Endothelial cell of umbilical vein (primary cell): ENCODE measurements around the gene FILIP1. TPM values are rescaled to one million over a fixed set of nuclear protein-coding genes. Genes with fewer than 3 reads are reported as not detected.

Experiments
- BruUV-seq: library from RNA; stranded (reverse); fragments of 400-500 nt; replicated peaks from 2 replicates; lab custom pipeline; 2021; lab: Mats Ljungman, UMichigan
- CTCF ChIA-PET: fragments of 300-600, 350-600 bp; sonication (Branson Sonifier 250); formaldehyde crosslinking; loops from one replicate; lab custom pipeline; 2021; ENCODE audit warnings: antibody characterized with exemption, inconsistent platforms; lab: Charles Lee
- POLR2A ChIA-PET: fragments of 300-600, 350-600 bp; sonication (Branson Sonifier 250); formaldehyde crosslinking; loops from one replicate; lab custom pipeline; 2021; ENCODE audit warnings: antibody characterized with exemption, inconsistent platforms; lab: Charles Lee
- DNase-seq: peaks from one replicate; pipeline ENCODE4 v3.0.0-alpha.2; 2011; ENCODE audit warnings: low read depth, low spot score
- FAIRE-seq: peaks from 2 replicates; lab custom pipeline; 2011; peaks lifted over from hg19 to GRCh38; lab: Jason Lieb, UNC
- H2AFZ ChIP-seq: 2 replicates; pipeline ENCODE4 v1.6.0; 2012; ENCODE audit warnings: low read depth, low read length, control low read depth, inconsistent platforms
- H3K27ac ChIP-seq: 2 replicates; pipeline ENCODE4 v1.5.1; 2011; ENCODE audit warnings: low read depth, mild to moderate bottlenecking, control low read depth, low read length, moderate library complexity; ENCODE audit not compliant: insufficient read depth
- H3K27me3 ChIP-seq, 2 experiments: 2 replicates each; pipeline versions ENCODE4 v1.6.0 to v1.6.1; 2011; ENCODE audit warnings: low read length in 2 of 2, mixed read lengths in 1 of 2; ENCODE audit not compliant: control insufficient read depth in 2 of 2, insufficient read depth in 2 of 2
- H3K36me3 ChIP-seq, 2 experiments: 2 replicates in 1 of 2; 3 replicates in 1 of 2; pipeline ENCODE4 v1.5.1; 2011; ENCODE audit warnings: low read length in 2 of 2, mild to moderate bottlenecking in 1 of 2, moderate library complexity in 1 of 2; ENCODE audit not compliant: control insufficient read depth in 2 of 2, insufficient read depth in 2 of 2; ENCODE audit errors: extremely low read depth in 1 of 2
- H3K4me1 ChIP-seq: 3 replicates; pipeline ENCODE4 v1.5.1; 2011; ENCODE audit warnings: mild to moderate bottlenecking, low read length; ENCODE audit not compliant: control insufficient read depth, insufficient read depth; ENCODE audit errors: extremely low read depth
- H3K4me2 ChIP-seq: 2 replicates; pipeline ENCODE4 v1.6.1; 2011; ENCODE audit warnings: low read length, control low read depth, mixed read lengths; ENCODE audit not compliant: insufficient read depth
- H3K4me3 ChIP-seq, 3 experiments: fragments of 200-600 bp in 1 of 3; sonication (generic), shearing (Covaris generic) in 1 of 3; replicated peaks in 1 of 3; 2 replicates each; pipeline ENCODE4 v1.5.1; 2011 to 2016; ENCODE audit warnings: control low read depth in 3 of 3, low read length in 3 of 3, mild to moderate bottlenecking in 2 of 3, inconsistent platforms in 1 of 3, low read depth in 1 of 3, moderate library complexity in 1 of 3; ENCODE audit not compliant: insufficient read depth in 1 of 3
- H3K79me2 ChIP-seq: 2 replicates; pipeline ENCODE4 v1.6.0; 2012; ENCODE audit warnings: low read length, inconsistent platforms; ENCODE audit not compliant: control insufficient read depth, insufficient read depth
- H3K9ac ChIP-seq: replicated peaks from 2 replicates; pipeline ENCODE3; 2011; ENCODE audit warnings: low read length, control low read depth; ENCODE audit not compliant: insufficient read depth; ENCODE audit errors: extremely low read depth
- H3K9me1 ChIP-seq: replicated peaks from 3 replicates; pipeline ENCODE4 v1.6.0; 2011; ENCODE audit warnings: mild to moderate bottlenecking, low read length; ENCODE audit not compliant: control insufficient read depth, insufficient read depth; ENCODE audit errors: extremely low read depth
- H3K9me3 ChIP-seq: replicated peaks from 2 replicates; pipeline ENCODE4 v1.5.1; 2012; ENCODE audit warnings: low read length, inconsistent platforms; ENCODE audit not compliant: control insufficient read depth, insufficient read depth
- H4K20me1 ChIP-seq: replicated peaks from 2 replicates; pipeline ENCODE3; 2011; ENCODE audit warnings: mild to moderate bottlenecking, low read length; ENCODE audit not compliant: control insufficient read depth, insufficient read depth; ENCODE audit errors: extremely low read depth
- CTCF ChIP-seq, 2 donors: IDR thresholded peaks; 1 replicate in 1 of 2; 2 replicates in 1 of 2; pipeline ENCODE4 v1.5.1; 2011; ENCODE audit warnings: low read length in 2 of 2, mild to moderate bottlenecking in 2 of 2, moderate library complexity in 2 of 2, control low read depth in 1 of 2, inconsistent platforms in 1 of 2, low read depth in 1 of 2; ENCODE audit not compliant: insufficient read depth in 1 of 2; ENCODE audit errors: extremely low read depth in 1 of 2
- FOS ChIP-seq: IDR thresholded peaks from 2 replicates; pipeline ENCODE4 v1.6.1; 2011; ENCODE audit warnings: mild to moderate bottlenecking, low read length, moderate library complexity, borderline replicate concordance; ENCODE audit not compliant: insufficient read depth
- GATA2 ChIP-seq: IDR thresholded peaks from 2 replicates; pipeline ENCODE4 v1.7.0; 2011; ENCODE audit warnings: low read depth, mild to moderate bottlenecking, moderate library complexity, mixed read lengths, low read length; ENCODE audit not compliant: insufficient read length, insufficient read depth
- JUN ChIP-seq: IDR thresholded peaks from 2 replicates; pipeline ENCODE4 v1.6.1; 2011; ENCODE audit warnings: borderline replicate concordance, low read depth; ENCODE audit not compliant: insufficient read length, insufficient read depth
- MAX ChIP-seq: IDR thresholded peaks from 2 replicates; pipeline ENCODE4 v1.6.1; 2011; ENCODE audit not compliant: insufficient read depth, insufficient read length
- POLR2A ChIP-seq: IDR thresholded peaks from 2 replicates; pipeline ENCODE4 v1.6.1; 2012; ENCODE audit warnings: low read depth, mild to moderate bottlenecking, control low read depth, low read length
- POLR2AphosphoS5 ChIP-seq: IDR thresholded peaks from 2 replicates; pipeline ENCODE4 v1.6.1; 2012; ENCODE audit warnings: low read depth, mild to moderate bottlenecking, control low read depth, low read length, moderate library complexity; ENCODE audit not compliant: insufficient read depth
- dilution Hi-C: fragments of 300-500 bp; cut with MboI; formaldehyde crosslinking; loops from one replicate; pipeline ENCODE4 v1.15.0; 2019; ENCODE audit warnings: low sequenced_read_pairs; ENCODE audit not compliant: extremely low pct_ligation_motif_present
- intact Hi-C: fragments of 100-400 bp; cut with micrococcal nuclease; formaldehyde crosslinking; loops from one replicate; pipeline ENCODE4 v1.10.0; 2022
- polyA plus RNA-seq, 4 experiments: library from polyadenylated mRNA; depleted of rRNA in 3 of 4; stranded (reverse) in 3 of 4; unstranded in 1 of 4; fragments of >200 nt; gene quantifications; 2 replicates each; pipeline versions ENCODE4 v1.2.1 to v1.2.3, GENCODE V29; 2011 to 2012; ENCODE audit warnings: missing spikeins in 1 of 4
- total RNA-seq: library from RNA; stranded (reverse); gene quantifications from 2 replicates; pipeline ENCODE4 v1.2.3, GENCODE V29; 2021

The FILIP1 gene
- total and polyA plus RNA-seq, 2 donors (not counting 3 experiments of a cell fraction or from before 2014, with no cell fraction given): 2.8 to 13.7 TPM

- H3K9me1 ChIP-seq: no peaks in the 10 kb centered on the region
- H4K20me1 ChIP-seq: no peaks in the 10 kb centered on the region
- peak overlapping the region; percentile 45 for H3K9ac ChIP-seq
- no TSS peak for BruUV-seq
- H3K9me3 ChIP-seq: no peaks in the 10 kb centered on the region
- TF ChIP-seq POLR2AphosphoS5 (peak; percentile 61), JUN (peak; percentile 92), POLR2A (peak; percentile 17), GATA2 (no peak), MAX (no peak), FOS (peak; percentile 81)
- intact Hi-C loops (loop anchor here (1.0 to 5.0 kb wide), 6 partner anchors 61 to 121 kb away; no protein-coding TSS in a partner anchor), dilution Hi-C loops (no loop called here)
- H3K4me1 ChIP-seq: peaks cover 48% of the 10 kb centered on the region
- no peaks in the 10 kb centered on the region for H3K79me2 ChIP-seq
- peak overlapping the region; percentile 81 for H3K27ac ChIP-seq
- H3K27me3 ChIP-seq: no peaks in the 10 kb centered on the region
- H2AFZ ChIP-seq: no peak overlapping the region
- POLR2A ChIA-PET: interaction anchor here (1.2 kb wide), 1 partner anchor 106 kb away, joined by 4 read pairs; no protein-coding TSS in a partner anchor
- no peak overlapping the region for H3K4me3 ChIP-seq
- CTCF ChIA-PET: interaction anchor here (1.0 to 2.6 kb wide), 7 partner anchors 10 to 121 kb away, joined by 3 to 9 read pairs (median 4); no protein-coding TSS in a partner anchor
- FAIRE-seq (peak; percentile 91), DNase-seq (peak; percentile 94)
- no peaks in the 10 kb centered on the region for H3K36me3 ChIP-seq
- peak overlapping the region; percentile 61 for H3K4me2 ChIP-seq
These were observed 75.4 kb downstream of the FILIP1 start for GRCh38 chr6:75418233-75418632.

- Histone ChIP-seq H3K36me3 (no peaks in the 10 kb centered on the region), H3K9ac (no peak overlapping the region), H3K79me2 (no peaks in the 10 kb centered on the region), H4K20me1 (no peaks in the 10 kb centered on the region), H3K27me3 (no peaks in the 10 kb centered on the region), H3K4me1 (peaks cover 59% of the 10 kb centered on the region), H3K4me2 (no peak overlapping the region), H3K4me3 (no peak overlapping the region), H3K9me1 (no peaks in the 10 kb centered on the region), H3K27ac (no peak overlapping the region), H3K9me3 (no peaks in the 10 kb centered on the region), H2AFZ (no peak overlapping the region)
- dilution Hi-C loops: no loop called here
- FAIRE-seq (no peak), DNase-seq (no peak)
- ChIA-PET CTCF (interaction anchor here (1.4 to 2.6 kb wide), 2 partner anchors 8 to 119 kb away, joined by 4 to 9 read pairs; no protein-coding TSS in a partner anchor), POLR2A (no interaction called here)
- BruUV-seq: no TSS peak
- TF ChIP-seq CTCF (IDR thresholded peaks at IDR 0.05; ENCODE audit: extremely low read depth in 1 of 2, insufficient read depth in 1 of 2, low read depth in 1 of 2, low read length in 2 of 2): no peak
- no peak for TF ChIP-seq POLR2A
- TF ChIP-seq JUN: no peak
- intact Hi-C loops: loop anchor here (5.0 kb wide), 1 partner anchor 119 kb away; no protein-coding TSS in a partner anchor
These were observed 77.2 kb downstream of the FILIP1 start for GRCh38 chr6:75416443-75416842.
